GM12878 (cell line): ENCODE results near the gene DTX4. TPM values are rescaled to one million over a fixed set of nuclear protein-coding genes. Genes with fewer than 3 reads are reported as not detected.

Experiments used
- ATAC-seq: fragments of 200-7000 bp; cut with Tn5 transposase; 3 replicates; pipeline ENCODE4 v1.9.1; 2020; ENCODE audit warnings: mild to moderate bottlenecking, moderate library complexity
- BruUV-seq: library from RNA; stranded (reverse); fragments of 400-500 nt; replicated peaks from 2 replicates; lab custom pipeline; 2021; lab: Mats Ljungman, UMichigan
- CTCF ChIA-PET: fragments of 300-600 bp; sonication (Branson Sonifier 250); formaldehyde crosslinking; extraction: SDS; loops from one replicate; lab custom pipeline; 2021; ENCODE audit warnings: inconsistent platforms; lab: Yijun Ruan, JAX
- POLR2A ChIA-PET: fragments of 350-600 bp; formaldehyde crosslinking; extraction: SDS; loops from one replicate; lab custom pipeline; 2021; ENCODE audit warnings: inconsistent platforms; lab: Charles Lee
- RAD21 ChIA-PET: fragments of 300-600 bp; sonication (Branson Sonifier 250); formaldehyde crosslinking; loops from one replicate; lab custom pipeline; 2023; ENCODE audit warnings: antibody characterized with exemption; ENCODE audit not compliant: unreplicated experiment; lab: Charles Lee
- SMC1A ChIA-PET: fragments of 300-600 bp; sonication (Branson Sonifier 250); formaldehyde crosslinking; loops from one replicate; lab custom pipeline; 2023; ENCODE audit not compliant: unreplicated experiment, uncharacterized antibody; lab: Charles Lee
- DNase-seq: peaks from one replicate; pipeline ENCODE4 v3.0.0-alpha.2; 2011; ENCODE audit warnings: low read depth, low spot score
- FAIRE-seq: peaks from 3 replicates; lab custom pipeline; 2011; peaks lifted over from hg19 to GRCh38; lab: Jason Lieb, UNC
- H2AFZ ChIP-seq: 2 replicates; pipeline ENCODE4 v1.6.0; 2011; ENCODE audit warnings: low read depth, low read length, control low read depth; ENCODE audit not compliant: control insufficient read depth
- H3K27ac ChIP-seq: 2 replicates; pipeline ENCODE4 v1.5.1; 2011; ENCODE audit warnings: control low read depth; ENCODE audit not compliant: control insufficient read depth, insufficient read depth
- H3K27me3 ChIP-seq, 2 experiments: replicated peaks in 1 of 2; 2 replicates each; pipeline versions ENCODE4 v1.6.0 to v1.6.1; 2011; ENCODE audit warnings: low read length in 1 of 2; ENCODE audit not compliant: control insufficient read depth in 2 of 2, insufficient read depth in 2 of 2
- H3K36me3 ChIP-seq, 2 experiments: 2 replicates each; pipeline ENCODE4 v1.5.1; 2011; ENCODE audit warnings: low read length in 1 of 2; ENCODE audit not compliant: control insufficient read depth in 2 of 2, insufficient read depth in 2 of 2
- H3K4me1 ChIP-seq: 2 replicates; pipeline ENCODE4 v1.6.1; 2011; ENCODE audit warnings: mild to moderate bottlenecking, low read length, moderate library complexity, mixed read lengths; ENCODE audit not compliant: control insufficient read depth, insufficient read depth
- H3K4me2 ChIP-seq: 2 replicates; pipeline ENCODE4 v1.6.0; 2011; ENCODE audit warnings: control low read depth; ENCODE audit not compliant: control insufficient read depth, insufficient read depth
- H3K4me3 ChIP-seq: fragments of 200-600 bp; sonication (generic); 2 replicates; pipeline ENCODE4 v1.5.1; 2016
- H3K79me2 ChIP-seq: 2 replicates; pipeline ENCODE4 v1.6.0; 2011; ENCODE audit warnings: low read length; ENCODE audit not compliant: control insufficient read depth, insufficient read depth
- H3K9ac ChIP-seq: 2 replicates; pipeline ENCODE4 v1.8.0; 2011; ENCODE audit warnings: low read length, control low read depth, mixed read lengths; ENCODE audit not compliant: control insufficient read depth, insufficient read depth
- H3K9me3 ChIP-seq: replicated peaks from 3 replicates; pipeline ENCODE4 v1.5.1; 2011; ENCODE audit warnings: mild to moderate bottlenecking, low read length; ENCODE audit not compliant: control insufficient read depth, insufficient read depth
- H4K20me1 ChIP-seq: 2 replicates; pipeline ENCODE4 v1.6.0; 2011; ENCODE audit not compliant: control insufficient read depth, insufficient read depth
- BCLAF1 ChIP-seq: fragments of 450-650 bp; IDR thresholded peaks from 2 replicates; pipeline ENCODE4 v1.6.1; 2017; ENCODE audit warnings: antibody characterized with exemption, mild to moderate bottlenecking, moderate library complexity
- CHD1 ChIP-seq: IDR thresholded peaks from 2 replicates; pipeline ENCODE4 v1.6.1; 2012; ENCODE audit warnings: low read depth, low read length, improper control_type of control experiment
- EGR1 ChIP-seq, 2 experiments: IDR thresholded peaks; 1 replicate in 1 of 2; 2 replicates in 1 of 2; pipeline ENCODE4 v1.6.1; 2011 to 2012; ENCODE audit warnings: low read depth in 2 of 2, low read length in 2 of 2, borderline replicate concordance in 1 of 2, mild to moderate bottlenecking in 1 of 2, moderate library complexity in 1 of 2
- EZH2 ChIP-seq: IDR thresholded peaks from 2 replicates; pipeline ENCODE4 v1.6.1; 2012; ENCODE audit warnings: low read depth, mild to moderate bottlenecking, control low read depth, inconsistent platforms, low read length, borderline replicate concordance; ENCODE audit not compliant: control insufficient read depth
- GABPA ChIP-seq: IDR thresholded peaks from 2 replicates; pipeline ENCODE4 v1.6.1; 2014; ENCODE audit warnings: antibody characterized with exemption, low read depth, mild to moderate bottlenecking, inconsistent platforms
- IKZF1 ChIP-seq: fragments of 450-650 bp; conservative IDR thresholded peaks from 2 replicates; pipeline ENCODE4 v1.6.1; 2017; ENCODE audit warnings: antibody characterized with exemption, mild to moderate bottlenecking
- POLR2A ChIP-seq: IDR thresholded peaks from 2 replicates; pipeline ENCODE4 v1.6.1; 2011; ENCODE audit warnings: low read depth, mild to moderate bottlenecking, low read length
- RELB ChIP-seq: fragments of 450-650 bp; IDR thresholded peaks from 2 replicates; pipeline ENCODE4 v1.6.1; 2017; ENCODE audit warnings: low read depth, mild to moderate bottlenecking, moderate library complexity
- RUNX3 ChIP-seq: IDR thresholded peaks from 2 replicates; pipeline ENCODE4 v1.6.1; 2012; ENCODE audit warnings: low read length, inconsistent platforms
- SP1 ChIP-seq: IDR thresholded peaks from one replicate; pipeline ENCODE4 v1.6.1; 2011; ENCODE audit warnings: low read depth, low read length
- TCF3 ChIP-seq: IDR thresholded peaks from 2 replicates; pipeline ENCODE4 v1.6.1; 2012; ENCODE audit warnings: low read depth, mild to moderate bottlenecking, low read length, borderline replicate concordance; ENCODE audit not compliant: insufficient read depth
- USF2 ChIP-seq: IDR thresholded peaks from 2 replicates; pipeline ENCODE4 v1.6.1; 2011; ENCODE audit warnings: low read depth, low read length, improper control_type of control experiment, borderline replicate concordance
- ZBTB40 ChIP-seq: fragments of 450-650 bp; IDR thresholded peaks from 2 replicates; pipeline ENCODE4 v1.6.1; 2016; ENCODE audit warnings: mild to moderate bottlenecking, moderate library complexity, borderline replicate concordance
- ZNF622 ChIP-seq: fragments of 450-650 bp; IDR thresholded peaks from 2 replicates; pipeline ENCODE4 v1.6.1; 2017; ENCODE audit warnings: mild to moderate bottlenecking, inconsistent platforms
- WGBS: methylation state at CpG from one replicate; pipeline ENCODE4 v1.1.6; 2016; ENCODE audit warnings: low lambda C conversion rate; ENCODE audit not compliant: insufficient replicate concordance, insufficient coverage; ENCODE audit errors: missing lambda C conversion rate; 5-methylcytosine and 5-hydroxymethylcytosine counted together
- in situ Hi-C: fragments of 300-500 bp; cut with MboI; formaldehyde crosslinking; loops from 9 replicates; pipeline ENCODE4 v1.14.3; 2018; ENCODE audit warnings: mixed read lengths
- intact Hi-C: fragments of 100-400 bp; cut with micrococcal nuclease; formaldehyde crosslinking; loops from one replicate; pipeline ENCODE4 v1.14.2; 2022; ENCODE audit not compliant: unreplicated experiment
- polyA plus RNA-seq, 11 experiments: library from polyadenylated mRNA; depleted of rRNA in 4 of 11; unstranded in 6 of 11; stranded (reverse) in 5 of 11; fragments of >200 nt; fragmentation: Nextera tagmentation in 4 of 11; fragmentation: Illumina TruSeq in 1 of 11; extraction: Ambion mirVana in 4 of 11; extraction: Trizol in 1 of 11; gene quantifications; 1 replicate in 1 of 11; 2 replicates in 10 of 11; pipeline versions ENCODE4 v1.2.1 to v1.2.3, GENCODE V29; 2011 to 2016; ENCODE audit warnings: inconsistent platforms in 2 of 11, missing spikeins in 2 of 11, low read depth in 1 of 11
- total RNA-seq, 4 experiments: library from RNA; depleted of rRNA in 3 of 4; stranded (reverse); fragments of >200 nt in 3 of 4; fragmentation: Illumina TruSeq in 1 of 4; extraction: Trizol in 1 of 4; gene quantifications; 2 replicates each; pipeline versions ENCODE4 v1.2.1 to v1.2.3, GENCODE V29; 2013 to 2021

Gene DTX4
- total and polyA plus RNA-seq, 10 of the 15 experiments (the other 5 are each of a cell fraction or from before 2014, with no cell fraction given), result 3.8 to 25.8 (median 10.5) TPM

GRCh38 chr11:59200423-59200746 lies 28.5 kb downstream of the DTX4 start:
- Histone ChIP-seq H3K4me3 (no peak overlapping the region), H3K27ac (peak overlapping the region; percentile 80), H3K36me3 (peaks cover 17 to 25% of the 10 kb centered on the region in 2 experiments; a peak in 3 of 4 replicates), H3K9me3 (no peaks in the 10 kb centered on the region; the same call in 2 of the 3 replicates), H3K79me2 (no peaks in the 10 kb centered on the region; the same call in 1 of the 2 replicates), H3K4me1 (peaks cover 35% of the 10 kb centered on the region), H3K27me3 (no peaks in the 10 kb centered on the region), H2AFZ (no peak overlapping the region), H3K9ac (no peak overlapping the region), H4K20me1 (no peaks in the 10 kb centered on the region), H3K4me2 (peak overlapping the region; percentile 51; the same call in 1 of the 2 replicates)
- SMC1A ChIA-PET, result interaction anchor here (0.6 to 8.5 kb wide), 10 partner anchors 9 to 185 kb away, joined by 3 to 155 read pairs (median 5); partner anchors contain the start of genes DTX4 and MPEG1
- WGBS, result under 1% methylated on average over 4 of the region's 4 CpGs
- no peak for DNase-seq
- POLR2A ChIA-PET, result interaction anchor here (0.9 to 2.7 kb wide), 6 partner anchors 10 to 72 kb away, joined by 3 to 15 read pairs (median 6); partner anchors contain the start of genes DTX4 and MPEG1
- CTCF ChIA-PET, result interaction anchor here (0.8 to 33.5 kb wide), 4 partner anchors 11 to 52 kb away, joined by 3 to 1180 read pairs (median 28); partner anchors contain the start of genes DTX4 and MPEG1
- RAD21 ChIA-PET, result interaction anchor here (0.7 to 10.8 kb wide), 6 partner anchors 10 to 26 kb away, joined by 3 to 183 read pairs (median 5); partner anchors contain the start of genes DTX4 and MPEG1
- ATAC-seq, result peak; percentile 81
- BruUV-seq, result no TSS peak
- FAIRE-seq, result no peak
- intact Hi-C loops (loop anchor here (1.0 to 2.0 kb wide), 3 partner anchors 16 to 230 kb away; no protein-coding TSS in a partner anchor), in situ Hi-C loops (no loop called here)
- TF ChIP-seq USF2 (no peak), ZNF622 (no peak), POLR2A (no peak), SP1 (no peak), GABPA (no peak), EGR1 (IDR thresholded peaks at IDR 0.05; ENCODE audit: borderline replicate concordance in 1 of 2, low read depth in 2 of 2, low read length in 2 of 2) (no peak), ZBTB40 (0 out of 2 replicates have a peak, but pooled peaks have one; percentile 13), EZH2 (no peak), RUNX3 (no peak), IKZF1 (0 out of 2 replicates have a peak, but pooled peaks have one; percentile 7), BCLAF1 (no peak), TCF3 (no peak), CHD1 (no peak), RELB (no peak)
